ENCODE measurements around the gene C10orf143.
"Not testable (repeated sequence)": the region's sequence is repeated elsewhere in the genome, so short reads cannot be mapped to it uniquely, and the experiment has no call there.

C10orf143 gene

GRCh38 chr10:130110246-130111112 is at the start of gene C10orf143:
C10orf143 (minus strand) TSS chr10:130110830; CDS start chr10:130110772, 58 bp downstream.
- peak; percentile 95 for DNase-seq (ENCODE audit: low spot score)

- no peak for DNase-seq (ENCODE audit: low spot score)
Measured at GRCh38 chr10:130159192-130159794, 48.7 kb upstream of the C10orf143 start.

GRCh38 chr10:130146042-130146441 is 35.4 kb upstream of the C10orf143 start:
- DNase-seq (ENCODE audit: low spot score) = no peak

GRCh38 chr10:130141878-130142277 is 31.2 kb upstream of the C10orf143 start:
- DNase-seq (ENCODE audit: low spot score) = no peak

GRCh38 chr10:130141460-130141859 is 30.8 kb upstream of the C10orf143 start:
- DNase-seq (ENCODE audit: low spot score) = no peak

GRCh38 chr10:130141038-130141437 is 30.4 kb upstream of the C10orf143 start:
- no peak for DNase-seq (ENCODE audit: low spot score)

GRCh38 chr10:130140425-130140824 is 29.8 kb upstream of the C10orf143 start:
- DNase-seq (ENCODE audit: low spot score) = no peak

- peak; percentile 70 for DNase-seq (ENCODE audit: low spot score)
Measured at GRCh38 chr10:130138479-130138866, 27.8 kb upstream of the C10orf143 start.

GRCh38 chr10:130137659-130138478 is 27.2 kb upstream of the C10orf143 start:
- DNase-seq (ENCODE audit: low spot score) = no peak

GRCh38 chr10:130137090-130137448 is 26.4 kb upstream of the C10orf143 start:
- peak; percentile 35 for DNase-seq (ENCODE audit: low spot score)

- DNase-seq (ENCODE audit: low spot score) = peak; percentile 71
Measured at GRCh38 chr10:130136226-130137089, 25.8 kb upstream of the C10orf143 start, which contains the start of gene GLRX3. GLRX3 (plus strand) TSS chr10:130136391; CDS start chr10:130136421, 30 bp downstream.

- no peak for DNase-seq (ENCODE audit: low spot score)
Measured at GRCh38 chr10:130135676-130136225, 25.1 kb upstream of the C10orf143 start.

- no peak for DNase-seq (ENCODE audit: low spot score)
Measured at GRCh38 chr10:130128922-130129321, 18.3 kb upstream of the C10orf143 start.

GRCh38 chr10:130128062-130128781 is 17.6 kb upstream of the C10orf143 start:
- DNase-seq (ENCODE audit: low spot score) = no peak

GRCh38 chr10:130127364-130128061 is 16.9 kb upstream of the C10orf143 start:
- DNase-seq (ENCODE audit: low spot score) = peak; percentile 64

- DNase-seq (ENCODE audit: low spot score) = no peak
Measured at GRCh38 chr10:130121486-130122079, 11.0 kb upstream of the C10orf143 start.

- not testable (repeated sequence) for DNase-seq (ENCODE audit: low spot score)
Measured at GRCh38 chr10:130117535-130117934, 6.9 kb upstream of the C10orf143 start.

GRCh38 chr10:130116942-130117341 is 6.3 kb upstream of the C10orf143 start:
- DNase-seq (ENCODE audit: low spot score) = not testable (repeated sequence)

GRCh38 chr10:130112821-130113220 is 2.2 kb upstream of the C10orf143 start:
- no peak for DNase-seq (ENCODE audit: low spot score)

GRCh38 chr10:130111852-130112180 is 1.2 kb upstream of the C10orf143 start:
- no peak for DNase-seq (ENCODE audit: low spot score)
